NCI-H2081 treated with DMSO at 0.1 percent for 48 hours (cell line): ENCODE data around the gene SH2D3C.
"Not testable (repeated sequence)": the region's sequence is repeated elsewhere in the genome, so short reads cannot be mapped to it uniquely, and the experiment has no call there.

Source experiments
- DNase-seq: peaks from one replicate; lab custom pipeline; 2025; lab: John Stamatoyannopoulos, UW

The SH2D3C gene

GRCh38 chr9:127767410-127767809 lies 11.1 kb downstream of the SH2D3C start:
- DNase-seq: no peak

DNA sequence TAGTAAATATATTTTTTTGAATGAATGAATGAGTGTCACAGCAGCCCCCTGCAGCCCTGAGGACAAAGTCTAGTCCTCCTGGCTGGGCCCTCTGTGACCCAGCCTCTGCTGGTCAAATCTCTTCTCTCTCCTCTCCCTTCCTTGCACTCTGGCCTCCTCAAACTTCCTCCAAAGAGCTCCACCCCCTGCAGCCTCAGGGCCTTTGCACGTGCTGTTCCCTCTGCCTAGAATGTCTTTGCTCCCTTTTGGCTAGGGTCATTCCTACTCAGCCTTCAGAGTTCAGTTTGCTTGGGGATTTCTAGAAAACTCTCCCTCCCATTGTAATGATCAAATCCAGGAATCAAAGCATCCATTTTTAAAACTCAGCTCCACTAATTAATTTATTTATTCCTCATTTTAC lies 13.0 kb downstream of the SH2D3C start:
- DNase-seq: no peak

GRCh38 chr9:127763918-127764384 lies 14.5 kb downstream of the SH2D3C start:
- no peak for DNase-seq

DNA sequence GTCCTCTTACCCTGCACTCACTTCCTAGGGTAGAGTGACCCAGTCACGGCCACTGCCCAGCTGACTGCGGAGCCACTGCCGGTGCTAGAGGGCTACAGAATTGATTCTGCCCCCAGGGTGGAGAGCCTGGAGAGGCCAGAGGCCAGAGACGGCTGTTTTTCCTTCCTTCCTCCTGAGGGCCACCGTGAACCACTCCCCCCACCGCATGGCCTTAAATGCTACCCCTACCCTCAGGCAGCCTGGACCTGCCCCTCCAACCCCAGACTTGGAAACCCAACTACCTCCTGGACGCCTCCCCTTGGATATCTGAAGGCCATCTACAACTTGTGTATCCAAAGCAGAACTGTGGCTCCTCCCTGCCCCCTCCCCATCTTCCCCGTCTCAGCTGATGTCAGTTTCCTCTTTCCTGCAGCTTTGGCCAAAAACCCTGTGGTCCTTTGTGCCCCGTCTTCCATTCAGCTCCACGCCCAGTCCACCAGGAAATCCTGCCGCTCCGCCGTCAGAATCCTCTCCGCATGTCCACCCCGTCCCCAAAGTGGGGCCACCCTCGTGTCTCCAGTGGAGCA lies 16.3 kb downstream of the SH2D3C start:
- no peak for DNase-seq

DNA sequence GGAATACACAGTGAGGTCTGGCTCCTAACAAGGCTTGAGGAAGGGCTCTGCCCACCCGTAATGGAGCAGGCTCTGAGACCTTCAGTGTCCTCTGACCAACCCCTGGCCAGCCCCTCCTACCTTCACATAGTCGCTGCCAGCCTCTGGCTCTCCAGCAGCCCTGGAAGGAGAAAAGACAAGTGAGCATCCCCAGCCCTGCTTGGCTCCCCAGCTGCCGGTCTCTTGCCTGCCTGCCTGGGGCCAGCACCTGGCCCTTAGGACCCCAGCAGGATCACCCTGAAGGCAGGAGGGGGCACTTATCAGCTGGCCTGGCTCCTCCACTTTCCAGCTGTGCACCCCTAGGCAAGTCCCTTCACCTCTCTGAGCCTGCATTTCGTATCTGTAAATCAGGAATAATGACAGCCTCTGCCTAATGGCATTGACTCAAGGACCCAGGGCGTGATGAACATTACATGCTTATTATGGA lies 16.9 kb downstream of the SH2D3C start:
- no peak for DNase-seq

GRCh38 chr9:127761061-127761460 lies 17.4 kb downstream of the SH2D3C start:
- DNase-seq: no peak

DNA sequence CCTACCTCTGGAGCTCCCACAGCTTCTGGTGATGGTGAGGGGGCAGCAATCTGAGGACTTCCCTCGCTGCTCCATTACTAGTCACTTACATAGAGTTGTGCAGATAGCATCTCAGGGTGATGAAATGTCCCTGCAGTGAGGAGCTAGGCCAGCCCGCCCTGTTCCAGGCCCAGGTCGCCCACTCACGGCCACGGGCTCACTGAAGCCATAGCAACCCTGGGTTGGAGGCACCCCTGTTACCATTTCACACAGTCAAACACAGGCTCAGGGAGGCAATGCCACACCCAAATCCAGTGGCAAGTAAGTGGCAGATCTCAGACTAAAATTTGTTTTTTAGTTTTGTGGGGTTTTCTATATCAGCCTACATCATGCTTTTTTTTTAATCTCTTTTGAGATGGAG lies 19.6 kb downstream of the SH2D3C start:
- DNase-seq: no peak

GRCh38 chr9:127756776-127757175 lies 21.7 kb downstream of the SH2D3C start:
- DNase-seq: not testable (repeated sequence)

DNA sequence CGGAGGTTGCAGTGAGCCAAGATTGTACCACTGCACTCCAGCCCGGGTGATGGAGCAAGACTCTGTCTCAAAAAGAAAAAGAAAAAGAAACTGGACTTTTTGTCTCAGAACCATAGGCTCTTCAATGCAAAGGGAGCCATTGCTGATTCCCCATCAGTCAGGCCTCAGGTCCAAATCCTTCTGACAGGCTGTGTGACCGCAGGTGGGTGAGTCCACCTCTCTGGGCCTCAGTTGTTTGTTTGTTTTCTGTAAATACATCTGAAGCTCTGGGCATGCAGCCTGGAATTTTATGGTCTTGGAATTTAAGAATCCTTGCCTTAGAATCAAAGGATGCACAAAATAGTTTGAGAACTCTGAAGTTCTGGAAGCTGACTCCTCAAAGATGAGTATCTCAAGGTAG lies 22.2 kb downstream of the SH2D3C start:
- DNase-seq: no peak

DNA sequence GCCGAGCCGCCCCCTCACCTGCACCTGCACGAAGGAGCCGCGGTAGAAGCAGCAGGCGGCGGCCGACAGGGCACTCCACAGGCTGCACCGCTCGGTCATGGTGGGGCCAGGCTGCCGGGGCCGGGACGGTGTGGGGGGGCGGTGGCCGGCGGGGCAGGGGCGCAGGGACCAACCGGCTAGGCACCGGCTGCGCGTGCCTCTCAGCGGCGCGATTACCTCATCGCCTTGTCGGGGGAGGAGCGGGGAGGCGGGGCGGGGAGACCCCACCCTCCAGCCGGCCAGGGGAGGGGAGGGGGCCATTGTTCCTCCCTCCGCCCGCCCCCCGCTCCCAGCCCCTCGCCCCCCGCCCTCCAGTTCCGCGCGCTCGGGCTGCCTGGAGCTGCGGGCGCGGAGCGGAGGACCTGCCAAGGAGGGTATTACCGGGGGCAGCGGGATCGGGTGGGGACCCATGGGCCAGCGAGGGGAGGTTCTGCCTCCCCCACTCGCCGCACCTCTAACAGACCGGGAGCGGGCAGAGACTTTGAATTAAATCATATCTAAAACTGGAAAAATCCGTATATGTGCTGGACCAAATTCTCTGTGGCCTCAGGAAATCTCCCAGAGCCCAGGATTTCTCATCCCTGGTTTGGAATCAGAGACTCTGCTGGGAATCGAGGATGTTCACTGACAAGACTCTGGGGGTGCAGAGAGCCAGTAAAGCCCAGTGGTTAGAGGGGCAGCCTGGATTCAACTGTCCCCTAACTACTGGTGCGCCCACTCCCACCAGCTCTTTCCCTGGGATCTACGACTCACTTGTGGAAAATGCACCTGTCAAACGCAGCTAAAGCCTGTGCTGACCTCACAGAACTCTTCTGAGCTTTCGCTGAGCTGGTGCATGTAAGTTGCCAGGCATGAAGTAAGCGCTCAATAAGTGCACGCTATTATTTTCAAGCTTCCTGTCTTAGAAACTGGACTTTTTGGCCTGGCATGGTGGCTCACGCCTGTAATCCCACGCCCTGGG lies 23.1 kb downstream of the SH2D3C start:
- no peak for DNase-seq

DNA sequence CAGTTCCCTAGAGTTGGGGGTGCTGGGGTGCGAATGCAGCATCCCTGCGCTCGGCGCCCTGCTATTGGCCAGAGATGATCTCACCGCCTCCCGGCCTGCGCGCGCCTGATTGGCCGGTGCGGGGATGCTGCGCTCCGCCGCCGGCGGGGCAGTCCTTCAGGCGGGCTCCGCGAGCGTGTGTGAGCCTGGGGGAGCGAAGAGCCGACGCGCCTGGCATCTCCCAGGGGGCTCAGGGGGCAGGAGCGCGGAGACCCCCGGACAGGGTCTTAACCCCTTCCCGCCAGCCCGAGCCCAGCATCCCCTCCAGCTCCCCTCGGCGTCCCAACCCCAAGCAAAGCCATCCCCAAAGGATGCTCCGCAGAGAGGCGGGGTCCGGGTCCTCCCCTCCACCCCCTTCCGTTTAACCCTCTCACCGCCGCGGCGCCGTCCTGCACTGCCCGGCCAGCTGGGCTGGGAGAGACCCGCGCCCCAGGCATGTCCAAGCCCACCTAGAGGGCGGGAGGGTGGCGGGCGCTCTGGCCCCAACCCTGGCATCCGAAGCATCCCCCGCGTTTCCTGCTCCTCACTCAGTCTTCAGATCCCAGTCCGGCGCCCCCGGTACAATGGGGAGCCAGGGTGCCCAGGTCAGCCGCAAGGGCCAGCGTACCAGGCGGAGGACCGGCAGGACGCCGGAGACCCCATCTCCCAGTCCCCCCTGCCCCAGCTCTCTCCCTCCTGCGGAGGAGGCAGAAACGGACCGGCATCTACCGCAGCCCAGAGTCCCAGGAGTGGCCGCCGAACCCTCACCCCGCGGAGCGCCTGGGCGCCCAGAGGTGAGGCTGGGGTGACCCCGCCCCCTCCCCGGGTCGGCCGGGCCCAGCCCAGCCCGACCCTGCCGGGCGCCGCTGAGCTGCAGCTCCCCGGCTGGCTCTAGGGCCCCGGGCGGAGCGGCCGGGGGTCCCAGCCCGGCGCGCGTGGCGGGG lies 24.1 kb downstream of the SH2D3C start:
- DNase-seq: no peak

- DNase-seq: no peak
These were observed 24.8 kb downstream of the SH2D3C start for GRCh38 chr9:127753622-127754021.

GRCh38 chr9:127753148-127753547 lies 25.3 kb downstream of the SH2D3C start:
- no peak for DNase-seq

- DNase-seq: no peak
These were observed 27.0 kb downstream of the SH2D3C start for GRCh38 chr9:127751269-127752054.

DNA sequence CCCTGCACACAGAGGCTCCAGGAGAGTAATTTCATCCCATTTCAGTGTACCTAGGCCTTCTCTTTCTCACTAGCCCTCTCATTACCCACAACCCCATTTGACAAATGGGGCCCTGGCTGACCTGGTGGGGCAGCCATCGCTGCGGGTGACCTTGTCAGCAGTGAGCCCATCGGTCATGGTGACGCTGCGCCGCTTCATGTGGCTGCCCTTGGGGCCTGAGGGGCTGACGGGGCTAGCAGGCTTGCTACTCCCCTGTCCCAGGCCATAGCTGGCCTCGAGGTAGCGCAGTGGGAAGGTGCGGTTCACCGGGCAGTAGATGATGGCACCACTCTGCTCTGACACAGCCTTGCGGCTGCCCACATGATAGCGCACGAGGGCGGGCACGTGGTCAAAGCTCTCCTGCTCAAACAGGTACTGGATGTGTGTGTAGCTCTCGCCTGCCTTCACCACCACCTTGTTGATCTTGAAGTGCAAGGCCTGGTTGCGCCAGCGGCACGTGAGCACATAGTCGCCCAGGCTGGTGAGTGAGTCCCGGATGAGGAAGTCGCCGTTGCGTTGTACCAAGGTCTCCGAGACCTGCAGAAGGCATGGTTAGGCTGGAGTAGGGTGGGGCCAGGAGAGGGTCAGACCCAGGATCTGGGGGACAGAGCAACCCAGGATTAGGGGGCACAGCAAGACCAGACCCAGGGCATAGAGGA lies 29.2 kb downstream of the SH2D3C start:
- DNase-seq: no peak

- no peak for DNase-seq
These were observed 31.4 kb downstream of the SH2D3C start for GRCh38 chr9:127746959-127747569.

DNA sequence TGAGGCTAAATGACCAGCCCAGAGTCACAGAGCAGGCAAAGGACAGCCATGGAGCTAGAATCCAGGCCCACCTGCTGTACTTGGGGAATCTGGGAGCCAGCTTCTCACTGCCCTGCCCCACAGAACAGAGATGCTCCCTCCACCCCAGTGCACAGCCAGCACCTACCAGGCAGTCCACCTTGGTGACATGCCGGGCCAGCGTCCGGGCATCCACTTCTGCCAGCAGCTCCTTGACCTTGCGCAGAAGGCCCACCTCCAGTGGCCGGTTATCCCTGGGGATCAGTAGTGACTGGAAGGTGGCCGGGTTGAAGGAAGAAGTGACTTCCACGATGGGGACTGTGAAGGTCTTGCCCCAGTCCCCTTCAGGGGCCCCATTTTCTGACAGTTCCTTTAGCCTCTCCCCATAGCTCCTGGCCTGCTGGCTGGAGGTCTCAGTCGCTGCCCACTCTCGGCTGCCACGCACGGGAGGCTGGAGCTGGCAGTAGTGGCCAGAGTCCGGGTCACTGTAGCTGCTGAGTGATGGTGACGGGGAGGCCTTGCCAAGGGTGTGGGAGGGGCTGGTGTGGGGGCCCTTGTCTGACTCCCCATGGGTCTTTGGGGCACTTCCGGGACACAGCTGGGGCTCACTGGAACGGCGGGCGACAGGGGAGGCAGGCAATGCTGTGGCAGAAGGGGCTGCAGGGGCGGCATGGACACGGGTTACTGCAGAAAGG lies 33.9 kb downstream of the SH2D3C start:
- DNase-seq: no peak

DNA sequence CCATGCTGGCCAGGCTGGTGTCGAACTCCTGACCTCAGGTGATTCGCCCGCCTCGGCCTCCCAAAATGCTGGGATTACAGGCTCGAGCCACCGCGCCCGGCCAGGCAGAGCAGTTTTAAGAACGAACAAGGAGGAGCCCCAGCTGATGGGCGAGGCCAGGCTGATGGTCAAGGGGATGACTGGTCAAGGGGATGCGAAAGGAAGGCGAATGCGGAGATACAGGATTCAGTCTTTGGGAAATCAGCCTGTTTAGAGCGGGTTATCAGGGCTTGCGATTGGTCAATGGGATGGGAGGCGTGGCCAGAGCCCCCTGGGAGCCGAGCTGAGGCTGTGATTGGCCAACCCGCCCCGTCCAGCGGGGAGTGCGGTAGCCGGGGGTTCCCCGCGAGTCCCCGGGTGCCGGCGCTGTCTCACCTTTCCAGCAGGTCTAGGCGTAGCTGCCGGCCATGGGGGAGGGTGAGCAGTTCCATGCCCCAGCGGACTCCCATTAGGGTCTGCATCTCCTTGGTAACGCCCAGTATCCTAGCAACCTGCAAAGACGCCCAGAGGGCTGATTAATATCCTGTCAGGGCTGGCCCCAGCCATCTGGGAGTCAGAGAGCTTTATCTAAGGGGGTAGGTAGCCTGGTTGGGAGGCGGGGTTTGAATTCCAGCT lies 35.9 kb downstream of the SH2D3C start:
- no peak for DNase-seq
